GM12801 (cell line): ENCODE results near the gene KCNE4.

Experiments used
- CTCF ChIP-seq: IDR thresholded peaks from one replicate; pipeline ENCODE4 v1.5.1; 2011; ENCODE audit warnings: control low read depth; ENCODE audit not compliant: insufficient read length; ENCODE audit errors: extremely low read depth

The KCNE4 gene

GRCh38 chr2:223101340-223102039 is 49.5 kb downstream of the KCNE4 start:
- TF ChIP-seq CTCF, result no peak

GRCh38 chr2:223102040-223102400 is 50.0 kb downstream of the KCNE4 start:
- no peak for TF ChIP-seq CTCF

GRCh38 chr2:223102450-223102849 is 50.5 kb downstream of the KCNE4 start:
- no peak for TF ChIP-seq CTCF

GRCh38 chr2:223104336-223105132 is 52.5 kb downstream of the KCNE4 start:
- no peak for TF ChIP-seq CTCF
